Stimulated activated effector memory CD8-positive, alpha-beta T cell treated with anti-CD3 and anti-CD28 coated beads, Interleukin-12 subunit alpha, Interleukin-12 subunit beta, amount 100 ng/mL, for 72 hours (primary cell): ENCODE data around the gene IQCN.

Experiments
- ATAC-seq: fragments of 150-1000 bp; cut with Tn5 transposase; 2 replicates; pipeline ENCODE4 v1.10.0; 2021
- DNase-seq, 2 donors: peaks; one replicate each; pipeline ENCODE4 v3.0.0; 2021 to 2022; ENCODE audit warnings: low spot score in 2 of 2
- H3K27ac Mint-ChIP-seq: one replicate; pipeline ENCODE4 v1.8.0; 2022; ENCODE audit warnings: mild to moderate bottlenecking, mixed read lengths
- H3K36me3 Mint-ChIP-seq: one replicate; pipeline ENCODE4 v1.8.0; 2022; ENCODE audit warnings: mild to moderate bottlenecking, mixed read lengths
- H3K4me1 Mint-ChIP-seq: one replicate; pipeline ENCODE4 v1.8.0; 2022; ENCODE audit warnings: mixed read lengths
- H3K4me3 Mint-ChIP-seq: one replicate; pipeline ENCODE4 v1.8.0; 2022; ENCODE audit warnings: mild to moderate bottlenecking, mixed read lengths
- H3K9me3 Mint-ChIP-seq: one replicate; pipeline ENCODE4 v1.8.0; 2022; ENCODE audit warnings: mixed read lengths

IQCN gene

GRCh38 chr19:18274219-18274780, at the start of gene IQCN:
Gene IQCN (minus strand): TSS chr19:18274452. CDS start chr19:18269478, 4,974 bp downstream.
- ATAC-seq, result peak; percentile 57
- no peaks in the 10 kb centered on the region for H3K9me3 Mint-ChIP-seq
- no peak for DNase-seq
- peaks cover 58% of the 10 kb centered on the region for H3K36me3 Mint-ChIP-seq
- H3K4me3 Mint-ChIP-seq, result no peak within 1 kb of the TSS
- H3K4me1 Mint-ChIP-seq, result peaks cover 25% of the 10 kb centered on the region
- H3K27ac Mint-ChIP-seq, result peak within 1 kb of the TSS; percentile 40

- ATAC-seq (peak; percentile 97), DNase-seq (peak; percentile 96 to 99)
- Mint-ChIP-seq H3K27ac (peak within 1 kb of the TSS; percentile 94), H3K4me3 (peak within 1 kb of the TSS; percentile 90), H3K36me3 (peaks cover 53% of the 10 kb centered on the region), H3K4me1 (peaks cover 55% of the 10 kb centered on the region), H3K9me3 (no peaks in the 10 kb centered on the region)
Measured at GRCh38 chr19:18322759-18323460, 48.7 kb upstream of the IQCN start, which contains the start of gene LSM4. Gene LSM4 (minus strand): TSS chr19:18323076. CDS start chr19:18323020, 56 bp downstream.

DNA sequence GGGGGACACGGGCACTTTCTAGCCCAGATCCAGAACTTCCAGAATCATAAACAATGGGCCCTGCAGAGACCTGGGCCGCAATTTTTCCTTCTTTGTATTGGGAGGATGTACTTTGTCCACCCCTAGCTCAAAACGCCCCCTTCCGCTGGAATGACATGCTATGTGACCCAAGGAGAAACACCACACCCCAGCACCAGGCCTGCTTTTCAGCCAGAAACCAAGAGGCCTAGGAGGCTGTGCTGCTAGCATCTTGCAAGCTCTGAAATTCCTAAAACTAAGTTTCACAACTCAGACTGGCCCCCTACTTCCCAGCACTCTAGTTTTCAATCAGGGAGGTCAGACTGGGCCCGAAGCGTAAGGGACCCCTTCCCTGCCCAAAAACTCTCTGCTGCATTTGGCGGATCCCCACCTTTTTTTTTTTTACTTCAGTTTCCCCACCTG, 48.1 kb upstream of the IQCN start:
- peaks cover 60% of the 10 kb centered on the region for H3K4me1 Mint-ChIP-seq
- peak overlapping the region; percentile 90 for H3K4me3 Mint-ChIP-seq
- ATAC-seq (peak; percentile 36), DNase-seq (peak in 1 of 2 donors; percentile 76)
- H3K36me3 Mint-ChIP-seq, result peaks cover 59% of the 10 kb centered on the region
- H3K27ac Mint-ChIP-seq, result peak overlapping the region; percentile 94
- H3K9me3 Mint-ChIP-seq, result no peaks in the 10 kb centered on the region

DNA sequence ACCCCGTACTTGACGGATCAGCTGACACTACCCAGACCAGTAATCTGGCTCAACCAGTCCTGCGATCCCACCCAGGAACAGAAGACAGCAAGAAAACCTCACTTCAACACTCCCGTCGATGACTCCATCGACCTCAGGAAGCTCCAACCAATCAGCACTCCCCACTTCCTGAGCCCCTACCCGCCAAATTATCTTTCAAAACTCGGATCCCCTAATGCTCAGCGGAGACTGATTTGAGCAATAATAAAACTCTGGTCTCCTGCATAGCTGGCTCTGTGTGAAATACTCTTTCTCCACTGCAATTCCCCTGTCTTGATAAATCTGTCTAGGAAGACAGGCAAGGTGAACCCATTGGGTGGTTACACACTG, 47.5 kb upstream of the IQCN start:
- H3K9me3 Mint-ChIP-seq, result no peaks in the 10 kb centered on the region
- H3K4me3 Mint-ChIP-seq, result peak overlapping the region; percentile 90
- peak overlapping the region; percentile 94 for H3K27ac Mint-ChIP-seq
- H3K36me3 Mint-ChIP-seq, result peaks cover 62% of the 10 kb centered on the region
- H3K4me1 Mint-ChIP-seq, result peaks cover 60% of the 10 kb centered on the region
- ATAC-seq, result no peak
- DNase-seq, result no peak

DNA sequence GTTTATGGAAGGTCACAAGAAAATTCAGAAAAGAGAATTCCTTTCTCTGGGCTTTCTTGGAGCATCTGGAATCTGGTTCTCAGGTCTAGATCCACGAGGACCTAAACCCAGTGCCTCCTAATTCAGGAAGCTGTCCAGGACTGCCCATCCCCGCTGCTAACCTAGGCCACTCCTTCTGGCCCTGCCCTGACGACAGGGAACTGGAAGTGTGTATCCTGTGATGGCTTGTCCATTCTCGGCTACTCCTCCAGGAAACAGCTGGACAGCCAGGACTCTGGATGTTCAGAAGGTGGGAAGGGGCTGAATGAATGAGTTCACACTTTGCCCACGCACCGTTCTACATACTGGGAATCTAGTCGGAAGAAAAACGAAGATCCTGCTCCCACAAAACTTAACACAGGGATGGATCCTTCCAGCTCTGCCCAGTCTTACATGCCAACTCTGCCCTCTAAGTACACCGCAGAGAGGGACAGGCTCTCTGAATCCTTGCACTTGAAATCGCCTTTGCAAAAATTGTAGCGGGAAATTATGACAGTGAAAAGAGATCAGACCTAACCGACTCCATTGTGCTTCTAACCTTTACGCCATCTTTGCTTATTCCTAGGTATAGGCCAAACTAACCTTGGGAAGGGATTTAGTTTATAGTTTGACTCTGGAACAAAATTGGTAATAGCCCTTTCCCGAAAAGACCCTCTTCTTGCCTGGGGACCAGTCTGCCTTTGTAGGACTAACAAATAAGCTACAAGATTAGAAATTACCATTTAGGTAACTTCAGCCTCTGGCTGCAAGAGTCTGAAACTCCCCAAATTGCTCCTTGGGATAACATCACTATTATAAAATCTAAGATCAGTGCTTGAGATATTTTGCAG, 46.8 kb upstream of the IQCN start:
- peaks cover 65% of the 10 kb centered on the region for H3K36me3 Mint-ChIP-seq
- peak overlapping the region; percentile 94 for H3K27ac Mint-ChIP-seq
- peak overlapping the region; percentile 90 for H3K4me3 Mint-ChIP-seq
- H3K4me1 Mint-ChIP-seq, result peaks cover 60% of the 10 kb centered on the region
- no peak for ATAC-seq
- no peak for DNase-seq
- no peaks in the 10 kb centered on the region for H3K9me3 Mint-ChIP-seq

DNA sequence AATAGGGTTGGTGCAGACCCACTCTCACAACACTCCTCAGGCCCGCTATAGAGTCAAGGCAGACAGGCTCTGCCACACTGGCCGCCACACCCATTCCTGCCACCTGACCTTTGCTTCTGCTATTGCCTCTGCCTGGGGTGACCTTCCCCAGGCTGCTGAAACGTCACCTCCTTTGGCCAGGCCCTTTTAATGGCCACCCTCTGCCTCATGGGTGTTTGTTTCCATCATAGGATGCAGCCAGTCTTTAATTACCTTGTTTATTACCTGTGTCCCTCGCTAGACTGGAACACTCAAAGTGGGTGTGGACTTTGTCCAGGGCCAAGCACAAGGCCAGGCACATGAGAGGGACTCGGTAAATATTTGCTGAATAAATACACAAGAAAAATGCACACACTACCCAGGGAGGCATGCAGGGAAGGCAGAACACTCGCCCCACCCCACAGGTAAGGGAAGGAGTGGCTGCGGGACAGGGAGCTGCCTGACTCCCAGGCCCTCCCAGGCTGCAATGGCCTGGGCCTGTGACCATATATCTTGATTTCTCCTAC, 45.4 kb upstream of the IQCN start:
- DNase-seq (no peak), ATAC-seq (no peak)
- Mint-ChIP-seq H3K9me3 (no peaks in the 10 kb centered on the region), H3K4me3 (peak overlapping the region; percentile 90), H3K4me1 (peaks cover 60% of the 10 kb centered on the region), H3K36me3 (peaks cover 79% of the 10 kb centered on the region), H3K27ac (peak overlapping the region; percentile 95)

DNA sequence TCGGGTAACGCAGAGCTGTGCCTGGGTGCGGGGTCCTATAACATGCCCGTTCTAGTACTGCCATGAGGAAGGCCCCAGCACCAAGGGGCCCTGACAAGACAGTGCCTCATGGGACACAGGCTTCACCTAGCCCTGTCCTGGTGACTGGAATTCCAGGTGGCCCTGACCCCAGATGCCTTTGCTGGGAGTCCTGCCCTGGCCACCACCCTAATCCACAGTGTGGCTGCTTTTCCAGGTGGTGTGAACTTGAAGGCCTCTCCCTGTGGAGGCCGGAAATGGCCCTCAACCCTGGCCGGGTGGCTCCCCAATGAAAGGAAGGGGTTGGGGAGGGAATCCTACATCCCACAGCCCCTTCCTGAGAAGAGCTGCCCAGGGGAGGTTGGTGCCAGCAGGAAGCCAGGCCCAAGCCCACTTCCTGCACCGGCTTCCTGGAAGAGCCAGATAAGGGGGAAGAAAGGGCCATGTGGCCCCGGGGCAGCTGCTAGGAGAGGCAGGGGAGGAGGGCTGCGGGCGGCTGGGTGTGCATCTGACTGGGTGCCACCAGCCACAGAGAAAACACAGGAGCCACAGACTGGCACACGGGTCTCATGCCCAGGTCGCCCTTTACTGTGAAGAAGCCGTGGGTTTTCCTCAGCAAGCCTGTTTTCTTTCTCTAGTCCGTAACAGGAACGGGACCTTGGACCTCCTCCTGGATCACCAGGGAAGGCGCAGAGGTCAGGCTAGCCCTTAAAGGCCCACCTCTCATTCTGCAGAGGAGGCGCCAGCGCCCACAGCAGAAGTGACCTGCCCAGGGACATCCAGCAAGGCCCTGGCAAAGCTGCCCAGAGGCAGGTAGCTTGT, 43.9 kb upstream of the IQCN start:
- H3K27ac Mint-ChIP-seq, result peak overlapping the region; percentile 95
- ATAC-seq (peak; percentile 56), DNase-seq (peak in 1 of 2 donors; percentile 77)
- no peaks in the 10 kb centered on the region for H3K9me3 Mint-ChIP-seq
- peaks cover 49% of the 10 kb centered on the region for H3K4me1 Mint-ChIP-seq
- peak overlapping the region; percentile 90 for H3K4me3 Mint-ChIP-seq
- H3K36me3 Mint-ChIP-seq, result peaks cover 85% of the 10 kb centered on the region

GRCh38 chr19:18313398-18313797, 39.1 kb upstream of the IQCN start:
- Mint-ChIP-seq H3K4me3 (no peak overlapping the region), H3K36me3 (peaks cover 88% of the 10 kb centered on the region), H3K27ac (no peak overlapping the region), H3K9me3 (no peaks in the 10 kb centered on the region), H3K4me1 (peaks cover 16% of the 10 kb centered on the region)
- no peak for ATAC-seq
- DNase-seq, result no peak

DNA sequence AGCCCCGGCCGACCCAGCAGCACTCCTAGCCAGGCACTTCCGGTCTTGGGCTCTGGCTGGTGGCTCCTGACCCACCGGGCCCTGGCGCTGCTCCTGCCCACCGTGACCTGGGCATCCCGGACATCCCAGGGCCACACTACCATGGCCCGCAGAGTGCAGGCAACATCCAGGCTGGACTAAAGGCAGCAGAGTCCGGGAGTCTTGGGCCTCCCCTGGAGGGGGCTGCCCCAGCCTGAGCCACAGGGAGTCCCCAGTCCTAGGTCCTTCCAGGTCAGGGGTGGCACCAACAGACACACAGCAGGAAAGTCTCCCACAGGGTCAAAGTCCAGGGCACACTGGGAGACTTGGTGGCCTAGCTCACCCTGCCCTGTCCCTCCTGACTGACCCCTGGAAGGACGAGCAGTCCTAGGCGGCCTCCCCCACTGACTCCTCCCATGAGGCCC, 37.9 kb upstream of the IQCN start:
- H3K4me1 Mint-ChIP-seq, result peaks cover 14% of the 10 kb centered on the region
- no peak overlapping the region for H3K4me3 Mint-ChIP-seq
- no peaks in the 10 kb centered on the region for H3K9me3 Mint-ChIP-seq
- H3K36me3 Mint-ChIP-seq, result peaks cover 85% of the 10 kb centered on the region
- ATAC-seq (no peak), DNase-seq (no peak)
- H3K27ac Mint-ChIP-seq, result peak overlapping the region; percentile 73

GRCh38 chr19:18311502-18312091, 37.3 kb upstream of the IQCN start:
- H3K27ac Mint-ChIP-seq, result peak overlapping the region; percentile 73
- peaks cover 19% of the 10 kb centered on the region for H3K4me1 Mint-ChIP-seq
- ATAC-seq, result no peak

GRCh38 chr19:18310966-18311365, 36.7 kb upstream of the IQCN start:
- H3K27ac Mint-ChIP-seq, result peak overlapping the region; percentile 60
- no peaks in the 10 kb centered on the region for H3K9me3 Mint-ChIP-seq
- H3K4me1 Mint-ChIP-seq, result peaks cover 25% of the 10 kb centered on the region
- no peak overlapping the region for H3K4me3 Mint-ChIP-seq
- ATAC-seq, result no peak
- no peak for DNase-seq
- peaks cover 91% of the 10 kb centered on the region for H3K36me3 Mint-ChIP-seq

More at GRCh38 chr19:18311502-18312091, 37.3 kb upstream of the IQCN start:
- DNase-seq, result no peak
- peaks cover 89% of the 10 kb centered on the region for H3K36me3 Mint-ChIP-seq
- no peak overlapping the region for H3K4me3 Mint-ChIP-seq
- H3K9me3 Mint-ChIP-seq, result no peaks in the 10 kb centered on the region

GRCh38 chr19:18310118-18310909, 36.1 kb upstream of the IQCN start:
- ATAC-seq (no peak), DNase-seq (no peak)
- H3K9me3 Mint-ChIP-seq, result no peaks in the 10 kb centered on the region
- peaks cover 32% of the 10 kb centered on the region for H3K4me1 Mint-ChIP-seq
- no peak overlapping the region for H3K4me3 Mint-ChIP-seq
- H3K36me3 Mint-ChIP-seq, result peaks cover 90% of the 10 kb centered on the region
- peak overlapping the region; percentile 60 for H3K27ac Mint-ChIP-seq

DNA sequence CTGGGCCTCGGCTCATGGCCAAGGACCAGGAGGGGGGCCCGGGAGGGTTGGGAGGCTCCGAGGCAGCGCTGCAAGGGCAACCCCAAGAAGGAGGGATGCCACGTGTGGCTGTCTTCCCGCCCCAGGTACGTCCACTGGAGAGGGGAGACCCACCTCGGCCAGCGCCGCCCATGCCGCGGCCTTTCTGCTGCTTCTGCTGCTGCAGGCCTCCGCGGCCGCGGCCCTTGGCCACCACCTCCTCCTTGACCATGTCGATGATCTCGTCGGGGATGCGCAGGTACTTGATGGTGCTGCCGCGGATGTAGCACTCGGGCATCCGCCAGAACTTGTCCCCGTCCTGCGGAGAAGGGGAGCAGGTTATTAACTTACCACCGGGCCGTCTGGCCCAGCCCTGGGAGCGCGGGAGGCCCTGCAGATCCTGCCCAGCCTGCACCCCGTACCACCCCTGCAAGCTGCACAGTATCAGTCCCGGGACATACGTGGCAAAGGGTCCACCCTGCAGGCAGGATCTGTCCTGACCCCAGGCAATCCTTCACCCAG, 35.3 kb upstream of the IQCN start:
- H3K9me3 Mint-ChIP-seq, result no peaks in the 10 kb centered on the region
- peaks cover 39% of the 10 kb centered on the region for H3K4me1 Mint-ChIP-seq
- DNase-seq (no peak), ATAC-seq (no peak)
- H3K4me3 Mint-ChIP-seq, result no peak overlapping the region
- H3K36me3 Mint-ChIP-seq, result peaks cover 89% of the 10 kb centered on the region
- H3K27ac Mint-ChIP-seq, result no peak overlapping the region
